ENCODE data around the gene SERPINA3. TPM values are rescaled to one million over a fixed set of nuclear protein-coding genes. Genes with fewer than 3 reads are reported as not detected.

The SERPINA3 gene
- total RNA-seq, 1 experiment from 2014 or later: 2.3 TPM

DNA sequence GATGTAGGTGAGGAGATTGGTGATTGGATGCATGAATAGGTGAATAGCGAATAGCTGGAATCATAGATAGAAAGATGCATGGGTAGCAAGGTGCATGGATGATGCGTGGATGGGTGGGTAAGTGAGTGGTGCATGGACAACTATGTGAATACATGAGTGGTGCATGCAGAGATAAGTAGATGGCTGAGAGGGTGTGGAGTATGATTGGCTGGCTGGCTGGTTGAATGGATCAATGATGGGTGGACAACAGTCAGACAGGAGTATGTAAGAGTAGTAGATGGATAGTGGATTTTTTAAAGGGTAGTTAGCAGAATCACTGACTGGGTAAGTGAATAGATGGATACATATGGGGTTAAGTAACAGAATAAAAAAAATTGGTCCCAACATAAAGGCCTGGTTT, 33.9 kb downstream of the SERPINA3 start:
- H3K4me3 Mint-ChIP-seq (ENCODE audit: unreplicated experiment): no peak overlapping the region
- H3K27ac Mint-ChIP-seq (ENCODE audit: unreplicated experiment): no peak overlapping the region
- peaks cover 8% of the 10 kb centered on the region for H3K27me3 Mint-ChIP-seq (ENCODE audit: insufficient read depth, unreplicated experiment)
- Histone ChIP-seq H3K36me3 (ENCODE audit: control insufficient read depth, insufficient read depth, low read length) (no peaks in the 10 kb centered on the region), H3K4me1 (no peaks in the 10 kb centered on the region), H3K27me3 (replicated peaks; ENCODE audit: control insufficient read depth, insufficient read depth, low read length) (no peaks in the 10 kb centered on the region), H3K4me3 (ENCODE audit: low read depth, low read length) (no peak overlapping the region), H3K9me3 (no peaks in the 10 kb centered on the region)
- POLR2A ChIA-PET: no interaction called here
- no peaks in the 10 kb centered on the region for H3K4me1 Mint-ChIP-seq (ENCODE audit: low read depth, unreplicated experiment)
- no peaks in the 10 kb centered on the region for H3K36me3 Mint-ChIP-seq (ENCODE audit: insufficient read depth, unreplicated experiment)
- TF ChIP-seq CTCF (IDR thresholded peaks at IDR 0.05; ENCODE audit: insufficient read depth in 1 of 2, low read depth in 1 of 2, low read length in 1 of 2, severe bottlenecking in 1 of 2, unreplicated experiment in 1 of 2): no peak
- BruUV-seq (replicated peaks): no TSS peak
- no peak for DNase-seq
- CTCF ChIA-PET: no interaction called here
- H3K9me3 Mint-ChIP-seq (ENCODE audit: unreplicated experiment): peaks cover 12% of the 10 kb centered on the region
- intact Hi-C loops (cut with micrococcal nuclease; ENCODE audit: unreplicated experiment): no loop called here

DNA sequence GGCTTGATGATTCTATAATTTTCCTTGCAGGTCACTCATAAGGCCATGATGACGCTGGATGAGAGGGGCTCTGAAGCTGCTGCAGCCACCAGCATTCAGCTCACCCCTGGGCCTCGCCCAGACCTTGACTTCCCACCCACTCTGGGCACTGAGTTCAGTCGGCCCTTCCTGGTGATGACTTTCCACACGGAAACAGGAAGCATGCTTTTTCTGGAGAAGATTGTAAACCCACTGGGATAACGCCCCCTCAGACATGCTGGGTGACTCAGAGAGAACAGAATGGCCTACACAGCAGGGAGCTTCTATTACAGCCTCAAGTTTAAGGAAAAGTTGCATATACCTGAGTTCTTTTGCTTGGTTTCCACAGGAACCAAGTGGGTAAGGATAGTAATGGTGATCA, 34.3 kb downstream of the SERPINA3 start:
- BruUV-seq (replicated peaks): no TSS peak
- no peaks in the 10 kb centered on the region for H3K4me1 ChIP-seq
- no peaks in the 10 kb centered on the region for H3K9me3 ChIP-seq
- H3K4me3 ChIP-seq (ENCODE audit: low read depth, low read length): no peak overlapping the region
- H3K27ac Mint-ChIP-seq (ENCODE audit: unreplicated experiment): no peak overlapping the region
- H3K27me3 ChIP-seq (replicated peaks; ENCODE audit: control insufficient read depth, insufficient read depth, low read length): no peaks in the 10 kb centered on the region
- H3K27me3 Mint-ChIP-seq (ENCODE audit: insufficient read depth, unreplicated experiment): peaks cover 8% of the 10 kb centered on the region
- H3K36me3 Mint-ChIP-seq (ENCODE audit: insufficient read depth, unreplicated experiment): no peaks in the 10 kb centered on the region
- no peak overlapping the region for H3K4me3 Mint-ChIP-seq (ENCODE audit: unreplicated experiment)
- peaks cover 12% of the 10 kb centered on the region for H3K9me3 Mint-ChIP-seq (ENCODE audit: unreplicated experiment)
- H3K36me3 ChIP-seq (ENCODE audit: control insufficient read depth, insufficient read depth, low read length): no peaks in the 10 kb centered on the region
- ChIA-PET POLR2A (no interaction called here), CTCF (no interaction called here)
- TF ChIP-seq CTCF (IDR thresholded peaks at IDR 0.05; ENCODE audit: insufficient read depth in 1 of 2, low read depth in 1 of 2, low read length in 1 of 2, severe bottlenecking in 1 of 2, unreplicated experiment in 1 of 2): no peak
- intact Hi-C loops (cut with micrococcal nuclease; ENCODE audit: unreplicated experiment): no loop called here
- no peaks in the 10 kb centered on the region for H3K4me1 Mint-ChIP-seq (ENCODE audit: low read depth, unreplicated experiment)
- DNase-seq: no peak

DNA sequence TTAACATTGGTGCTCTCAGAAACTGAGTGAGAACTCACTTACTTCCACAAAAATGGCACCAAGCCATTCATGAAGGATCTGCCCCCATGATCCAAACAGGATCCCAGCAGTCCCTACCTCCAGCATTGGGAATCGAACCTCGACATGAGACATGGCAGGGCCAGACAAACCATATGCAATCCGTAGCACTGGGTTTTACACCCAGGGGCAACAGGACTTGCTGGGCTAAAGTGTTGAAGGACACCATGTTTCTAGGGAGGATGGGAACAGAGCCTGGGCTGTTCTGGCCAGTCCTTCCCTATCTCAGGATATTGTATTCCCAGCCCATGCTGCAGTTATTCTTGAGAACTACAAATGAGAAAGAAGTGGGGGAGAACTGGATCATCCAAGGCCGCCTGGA, 36.6 kb downstream of the SERPINA3 start:
- Mint-ChIP-seq H3K9me3 (ENCODE audit: unreplicated experiment) (peaks cover 12% of the 10 kb centered on the region), H3K27ac (ENCODE audit: unreplicated experiment) (no peak overlapping the region), H3K27me3 (ENCODE audit: insufficient read depth, unreplicated experiment) (peaks cover 8% of the 10 kb centered on the region), H3K4me1 (ENCODE audit: low read depth, unreplicated experiment) (no peaks in the 10 kb centered on the region), H3K4me3 (ENCODE audit: unreplicated experiment) (no peak overlapping the region), H3K36me3 (ENCODE audit: insufficient read depth, unreplicated experiment) (no peaks in the 10 kb centered on the region)
- DNase-seq: no peak
- CTCF ChIA-PET: no interaction called here
- no TSS peak for BruUV-seq (replicated peaks)
- H3K4me1 ChIP-seq: no peaks in the 10 kb centered on the region
- no peak overlapping the region for H3K4me3 ChIP-seq (ENCODE audit: low read depth, low read length)
- POLR2A ChIA-PET: no interaction called here
- TF ChIP-seq CTCF (IDR thresholded peaks at IDR 0.05; ENCODE audit: insufficient read depth in 1 of 2, low read depth in 1 of 2, low read length in 1 of 2, severe bottlenecking in 1 of 2, unreplicated experiment in 1 of 2): no peak
- H3K27me3 ChIP-seq (replicated peaks; ENCODE audit: control insufficient read depth, insufficient read depth, low read length): no peaks in the 10 kb centered on the region
- H3K9me3 ChIP-seq: no peaks in the 10 kb centered on the region
- intact Hi-C loops (cut with micrococcal nuclease; ENCODE audit: unreplicated experiment): no loop called here
- H3K36me3 ChIP-seq (ENCODE audit: control insufficient read depth, insufficient read depth, low read length): no peaks in the 10 kb centered on the region

Measured in Caco-2 (cell line).